ACHN (cell line): ENCODE results near the gene AGER.
"Not testable (repeated sequence)": the region's sequence is repeated elsewhere in the genome, so short reads cannot be mapped to it uniquely, and the experiment has no call there.

ENCODE experiments used
- DNase-seq: peaks from one replicate; pipeline ENCODE4 v3.0.0-alpha.2; 2015
- in situ Hi-C: cut with HindIII; loops from 2 replicates; pipeline ENCODE4 v1.10.0; 2017; ENCODE audit warnings: low sequenced_read_pairs, low pct_ligation_motif_present, low pct_unique_long_range_greater_than_20kb

The AGER gene

DNA sequence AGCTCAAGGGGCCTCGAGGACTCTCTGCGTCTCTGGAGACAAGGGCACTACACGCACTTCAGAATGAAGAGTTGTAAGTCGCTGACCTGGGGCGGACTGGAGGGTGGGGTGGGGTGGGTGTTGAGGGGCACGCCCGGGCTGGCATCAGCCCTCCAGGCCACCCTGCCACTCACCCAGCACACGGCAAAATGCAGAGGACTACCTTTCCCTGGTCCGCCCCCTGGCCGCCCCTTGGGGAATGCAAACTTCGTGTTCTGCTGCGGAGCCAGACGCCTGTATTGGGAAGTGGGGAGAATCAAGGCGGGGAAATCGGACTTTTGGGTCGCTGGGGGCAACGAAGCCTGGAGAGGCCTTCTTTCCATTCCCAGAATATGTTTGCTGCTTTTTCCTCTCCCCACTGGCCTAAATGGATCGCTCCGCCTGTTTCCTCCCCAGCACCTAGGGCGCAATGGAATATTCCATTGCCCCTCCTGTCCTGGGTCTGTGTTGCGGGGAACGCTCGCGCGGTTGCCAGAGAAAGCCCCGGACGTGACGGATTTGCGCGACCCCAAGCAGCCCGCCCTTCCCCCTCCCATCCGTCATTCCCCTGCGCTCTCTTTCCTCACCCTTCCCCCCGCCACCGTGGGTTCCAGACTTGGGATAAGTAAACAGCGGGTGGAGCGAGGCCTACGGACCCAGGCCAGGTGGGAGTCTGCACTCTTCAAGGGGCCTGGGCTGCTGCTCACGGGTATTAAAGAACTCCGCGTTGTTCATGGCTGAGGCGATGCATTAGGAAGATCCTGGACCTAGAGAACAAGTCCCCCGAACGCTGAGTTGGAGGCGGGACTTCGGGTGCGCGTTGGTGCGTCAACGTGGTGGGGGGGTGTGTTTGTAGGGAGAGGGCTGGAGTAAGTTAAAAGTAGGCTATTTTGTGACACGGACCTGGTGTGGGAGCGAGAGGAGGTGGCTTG lies 30.2 kb downstream of the AGER start, which contains the start of gene PPT2:
Gene PPT2 (plus strand): TSS at position 578 of the 950 bp plus-strand sequence. CDS start 454 bp downstream, outside the sequence.
- in situ Hi-C loops: no loop called here
- DNase-seq: peak; percentile 84

DNA sequence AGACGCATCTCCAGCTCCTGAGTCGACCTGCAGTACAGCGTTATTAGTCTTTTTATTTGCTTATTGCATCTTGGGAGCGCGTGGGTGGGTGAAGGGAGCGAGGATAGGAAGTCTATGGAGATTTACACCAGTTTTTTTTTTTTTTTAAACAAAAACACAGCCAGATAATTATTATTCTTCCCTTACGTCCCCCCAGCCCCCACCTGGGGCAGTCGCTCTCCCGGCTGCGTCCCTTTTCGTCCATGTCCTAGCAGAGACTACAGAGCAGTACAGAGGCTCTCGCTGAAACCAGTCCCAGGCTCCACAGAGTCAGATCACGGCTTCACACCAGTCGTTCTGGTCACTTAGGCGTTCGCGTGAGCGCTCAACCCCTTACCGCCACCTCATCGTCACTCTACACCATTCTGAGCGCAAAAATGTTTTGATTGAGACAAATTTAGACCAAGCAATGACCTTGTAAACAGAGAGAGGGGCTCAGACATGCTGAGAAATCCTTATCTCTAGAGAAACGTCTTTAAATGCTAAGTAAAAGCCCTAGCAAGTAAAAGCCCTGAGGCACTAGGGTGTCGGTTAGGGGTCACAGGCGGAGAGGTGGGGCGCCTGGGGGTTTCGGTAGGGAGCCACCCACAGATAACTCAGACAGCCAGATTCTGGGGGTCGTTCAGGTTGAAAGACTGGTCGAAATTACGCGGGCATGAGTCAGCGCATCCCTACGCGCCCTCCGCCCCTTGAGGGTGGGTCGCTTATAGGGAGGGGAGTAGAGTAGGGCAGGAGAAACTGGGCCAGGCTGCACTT lies 31.1 kb downstream of the AGER start:
- in situ Hi-C loops: no loop called here
- peak; percentile 49 for DNase-seq

DNA sequence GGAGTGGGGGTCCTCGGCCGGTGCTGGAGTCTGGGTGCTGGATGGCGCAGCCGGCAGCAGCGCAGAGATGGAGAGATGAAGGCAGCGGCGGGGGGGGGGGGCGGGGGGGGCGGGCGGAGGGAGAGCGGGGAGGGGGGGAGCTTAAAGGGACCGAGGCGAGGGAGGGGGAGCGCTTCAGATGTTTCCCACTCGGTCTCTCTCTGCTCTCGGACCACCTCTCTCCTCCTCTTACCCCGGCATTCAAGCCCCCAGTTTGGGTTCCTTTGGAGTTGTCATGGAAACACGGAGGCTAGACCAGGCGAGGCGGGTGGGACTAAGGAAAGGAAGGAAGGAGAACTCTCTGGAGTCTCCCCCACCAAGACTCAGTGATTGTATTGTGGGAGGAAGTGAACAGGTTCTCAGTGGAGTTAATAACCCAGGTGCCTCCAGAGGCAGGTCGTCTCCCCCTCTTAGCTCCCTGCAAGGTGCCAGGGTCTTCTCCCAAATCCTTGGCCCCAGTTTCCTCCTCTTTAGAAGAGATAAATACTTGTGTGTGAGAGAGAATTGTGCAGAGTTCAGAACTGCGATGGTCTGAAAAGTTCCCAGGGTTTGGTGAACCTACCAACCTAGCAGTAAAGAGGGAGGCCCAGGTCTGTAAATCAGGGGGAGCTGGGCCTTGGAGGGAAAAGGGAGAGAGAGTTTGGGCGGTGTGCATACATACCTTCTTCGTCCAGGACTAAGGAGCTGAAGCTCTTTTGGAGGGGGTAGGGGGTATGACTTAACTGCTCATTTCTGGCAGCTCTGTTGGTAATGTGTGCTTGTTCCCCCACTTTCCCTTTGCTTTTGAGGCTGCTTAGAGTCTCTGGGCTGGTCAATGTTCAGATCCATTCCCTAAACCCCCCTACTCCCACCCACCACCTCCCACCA lies 31.9 kb downstream of the AGER start, which contains the start of gene PRRT1:
Gene PRRT1 (minus strand): TSS at position 77 of the 906 bp plus-strand sequence. CDS start 112 bp downstream, outside the sequence.
- no peak for DNase-seq

DNA sequence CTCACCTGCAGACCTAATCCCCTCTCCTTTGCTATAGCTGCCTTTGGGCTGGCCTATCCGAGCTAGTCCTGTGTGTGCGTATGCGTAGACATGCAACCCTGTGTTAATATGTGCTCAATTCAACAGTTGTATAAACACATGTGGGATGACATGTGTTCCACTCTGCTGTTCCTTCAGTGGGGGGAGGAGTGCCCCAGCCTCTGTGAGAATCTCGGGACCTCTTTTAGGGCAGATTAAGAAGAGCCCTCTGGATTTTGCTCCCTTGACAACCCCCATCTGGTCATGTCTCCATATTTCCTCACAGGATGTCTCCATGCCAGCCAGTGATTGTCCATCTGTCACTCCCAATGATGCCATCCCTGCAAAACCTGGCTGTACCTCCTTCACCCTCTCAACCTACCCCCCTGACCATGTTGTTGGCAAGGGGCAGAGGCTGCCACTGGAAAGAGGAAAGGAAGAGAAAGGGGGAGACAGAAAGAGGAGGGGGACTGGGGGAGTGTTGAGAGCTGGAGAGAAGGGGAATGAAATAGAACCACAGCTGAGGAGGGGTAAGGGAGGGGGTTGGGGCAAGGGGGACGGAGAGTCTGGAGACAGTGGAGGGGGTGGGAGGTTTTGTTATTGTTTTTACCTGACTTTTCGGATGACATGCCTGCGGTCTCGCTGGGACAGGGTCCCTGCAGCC lies 32.7 kb downstream of the AGER start:
- in situ Hi-C loops: no loop called here
- no peak for DNase-seq

More for the DNA sequence above, 31.9 kb downstream of the AGER start, which contains the start of gene PRRT1:
- in situ Hi-C loops: no loop called here

DNA sequence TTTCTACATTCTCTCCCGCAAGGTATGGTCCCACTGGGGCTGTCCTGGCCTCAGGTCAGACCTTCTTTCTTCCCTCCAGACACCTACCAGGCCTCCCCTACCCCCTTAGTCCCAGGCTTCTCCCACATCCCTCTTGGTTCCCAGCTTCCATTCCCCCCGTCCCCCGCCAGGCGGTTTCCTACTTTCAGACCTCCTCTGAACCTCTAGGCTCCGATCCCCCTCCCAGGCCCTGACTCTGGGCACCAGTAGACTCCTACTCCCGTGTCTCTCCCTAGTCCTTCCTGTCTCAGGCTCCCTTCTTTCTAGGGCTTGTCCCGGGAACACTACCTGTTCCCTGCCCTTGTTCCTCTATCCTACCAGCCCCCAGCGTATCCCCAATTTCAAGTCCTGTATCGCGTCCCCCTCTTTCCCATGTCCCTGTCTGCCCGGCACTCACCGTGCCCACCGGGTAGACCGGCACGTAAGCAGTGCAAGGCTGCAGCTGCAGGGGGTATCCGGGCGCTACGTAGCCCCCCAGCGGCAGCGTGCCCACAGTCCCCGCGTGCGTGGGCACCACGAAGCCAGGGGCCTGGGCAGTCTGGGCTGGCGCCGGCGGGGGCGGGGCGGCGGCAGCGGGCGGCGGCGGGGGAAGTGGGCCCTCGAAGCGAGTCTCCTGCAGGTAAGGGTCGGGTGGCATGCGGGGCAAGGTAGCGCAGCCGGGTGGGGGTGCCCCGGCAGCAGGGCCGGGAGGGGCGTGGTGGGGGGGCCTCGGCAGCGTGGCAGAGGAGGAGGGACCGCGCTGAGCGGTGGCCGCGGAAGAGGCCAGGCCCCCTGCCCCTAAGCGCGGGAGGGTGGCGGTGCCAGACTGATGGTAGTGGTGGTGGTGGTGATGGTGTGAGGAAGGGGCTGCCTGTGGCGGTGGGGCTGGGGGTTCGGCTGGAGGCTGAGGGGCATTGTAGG lies 33.9 kb downstream of the AGER start:
- DNase-seq: no peak
- in situ Hi-C loops: no loop called here

DNA sequence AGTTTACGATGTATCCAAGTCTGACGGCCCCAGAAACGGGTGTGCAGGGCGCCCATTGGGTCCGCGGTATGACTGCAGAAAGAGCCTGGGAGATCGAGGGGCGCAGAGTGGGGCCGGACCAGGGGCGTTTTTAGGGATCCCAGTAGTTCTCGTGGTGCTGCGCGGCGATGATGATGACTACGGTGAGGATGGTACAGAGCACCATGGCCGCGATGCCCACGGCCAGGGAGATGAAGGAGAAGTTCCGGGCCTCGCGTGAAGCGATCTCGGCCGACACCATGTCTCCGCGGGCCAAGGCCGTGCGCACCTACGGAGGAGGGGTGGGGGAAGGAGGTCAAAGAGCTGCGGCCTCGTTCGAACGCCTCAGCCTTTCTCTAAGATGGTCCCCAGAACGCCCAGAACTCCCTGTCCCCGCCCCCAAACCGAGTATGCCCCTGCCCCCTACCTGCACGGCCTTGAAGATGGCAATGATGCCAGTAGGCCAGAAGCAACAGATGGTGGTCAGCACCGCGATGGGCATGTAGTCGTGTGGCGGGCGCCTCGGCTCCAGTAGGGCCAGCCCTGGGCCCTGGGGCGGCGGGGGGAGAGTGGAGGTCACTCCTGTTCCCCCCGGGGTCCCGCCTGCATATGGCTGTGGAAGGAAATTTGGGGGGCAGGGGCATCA lies 34.8 kb downstream of the AGER start:
- no peak for DNase-seq
- in situ Hi-C loops: no loop called here

DNA sequence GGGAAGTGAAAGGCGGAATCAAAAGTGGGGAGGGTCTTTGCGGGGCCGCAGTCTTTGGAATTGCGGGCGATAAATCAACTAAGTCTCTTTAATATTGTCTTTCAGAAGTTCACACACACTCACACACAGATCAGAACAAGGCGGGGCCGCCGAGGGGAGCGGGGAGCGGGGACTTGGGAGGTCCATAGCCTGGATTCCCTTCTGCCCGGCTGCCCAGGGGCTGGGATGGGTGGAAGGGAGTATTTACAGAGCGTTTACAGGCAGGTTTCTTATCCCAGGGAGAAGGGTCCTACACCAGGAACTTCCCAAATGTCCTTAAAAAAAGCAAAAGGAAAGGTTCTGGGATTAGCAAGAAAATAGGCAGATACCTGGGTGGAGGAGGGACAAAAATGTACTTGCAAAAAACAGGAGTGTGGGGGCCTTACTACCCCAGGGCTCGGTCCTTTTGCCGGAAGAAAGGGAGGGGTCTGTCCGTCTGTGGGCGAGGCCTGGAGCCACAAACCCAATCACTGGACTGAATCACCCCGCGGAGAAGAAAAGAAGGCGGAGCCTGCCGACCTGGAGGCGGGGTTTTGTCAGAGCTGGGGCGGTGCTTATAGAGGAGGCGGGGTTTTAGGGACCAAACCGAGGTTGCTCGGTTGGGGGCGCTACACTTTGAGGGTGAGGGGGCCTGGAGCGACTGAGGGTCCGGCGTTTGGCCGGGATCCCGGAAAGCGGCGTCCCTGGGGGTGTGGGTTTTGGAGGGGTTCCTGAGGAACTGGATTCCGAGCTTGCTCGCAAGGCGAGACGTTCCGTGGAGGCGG lies 35.6 kb downstream of the AGER start:
- DNase-seq: no peak

DNA sequence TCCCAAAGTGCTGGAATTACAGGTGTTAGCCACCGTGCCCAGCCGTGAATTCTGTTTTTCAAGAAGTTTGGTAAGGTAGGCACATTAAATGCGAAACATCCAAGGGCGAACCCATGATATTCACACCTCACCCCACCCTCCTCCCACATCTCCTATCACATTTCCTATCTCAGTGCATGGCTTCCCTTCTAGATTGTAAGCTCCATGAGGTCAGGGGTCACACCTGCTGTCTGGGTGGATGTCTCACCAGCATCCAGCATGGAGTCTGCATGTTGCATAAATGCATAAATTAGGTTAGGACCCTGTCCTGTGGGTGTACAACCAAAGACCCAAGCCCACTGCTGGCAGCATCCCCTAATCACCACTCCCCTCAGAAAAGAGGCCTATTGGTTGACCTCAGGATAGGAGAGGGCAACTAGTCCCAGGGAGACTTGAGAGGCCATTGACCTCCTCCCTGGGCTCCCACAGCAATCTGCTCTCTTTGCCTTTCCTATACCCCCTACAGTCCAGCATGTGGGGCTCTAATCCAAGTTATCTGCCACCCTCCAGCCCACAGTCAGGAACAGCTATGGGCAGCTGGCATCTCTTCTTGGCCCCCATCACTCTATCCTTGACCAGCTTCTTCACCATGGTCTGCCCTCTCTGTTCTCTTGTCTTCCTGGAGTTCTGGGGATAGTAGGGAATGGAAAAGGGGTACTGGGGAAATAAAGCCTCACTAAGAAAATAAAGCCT lies 36.5 kb downstream of the AGER start:
- no peak for DNase-seq
- in situ Hi-C loops: no loop called here

More for the DNA sequence above, 35.6 kb downstream of the AGER start:
- in situ Hi-C loops: no loop called here

DNA sequence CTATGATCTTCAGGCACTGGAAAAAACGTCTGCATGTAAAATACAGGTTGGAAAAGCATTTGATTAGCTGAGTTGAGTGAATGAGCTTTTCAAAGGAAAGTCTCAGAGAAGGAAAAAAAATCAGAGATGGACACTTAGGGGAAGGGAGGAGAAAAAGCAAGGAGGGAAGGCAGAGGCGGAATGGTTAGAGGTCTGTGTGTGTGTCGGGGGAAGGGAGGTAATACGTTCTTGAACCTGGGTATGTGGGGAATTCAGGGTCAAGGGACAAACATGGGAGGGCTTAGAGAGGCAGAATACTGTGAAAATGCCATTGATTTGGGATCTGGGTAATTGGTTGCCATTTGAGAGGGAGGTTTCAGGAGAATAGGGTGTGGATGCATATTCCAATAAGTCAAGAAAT lies 37.4 kb downstream of the AGER start:
- in situ Hi-C loops: no loop called here
- DNase-seq: no peak

DNA sequence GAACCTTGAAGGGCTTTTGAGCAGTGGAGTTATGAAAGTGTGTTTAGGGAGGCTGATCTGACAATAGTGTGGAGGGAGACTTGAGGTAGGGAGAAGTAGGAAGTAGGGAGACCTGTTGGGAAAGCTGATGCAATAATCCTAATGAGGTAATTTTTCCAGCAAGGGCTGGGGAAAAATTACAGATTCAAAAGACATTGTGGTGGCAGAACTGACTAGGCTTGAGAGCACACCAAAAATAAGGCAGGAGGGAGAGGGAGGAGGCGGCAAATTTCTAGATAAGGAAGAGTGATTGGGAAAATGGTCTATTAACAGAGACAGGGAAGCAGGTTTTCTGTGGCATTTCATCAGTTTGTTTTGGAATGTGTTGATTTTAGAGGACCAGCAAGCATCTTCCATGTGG lies 37.8 kb downstream of the AGER start:
- in situ Hi-C loops: no loop called here
- no peak for DNase-seq

DNA sequence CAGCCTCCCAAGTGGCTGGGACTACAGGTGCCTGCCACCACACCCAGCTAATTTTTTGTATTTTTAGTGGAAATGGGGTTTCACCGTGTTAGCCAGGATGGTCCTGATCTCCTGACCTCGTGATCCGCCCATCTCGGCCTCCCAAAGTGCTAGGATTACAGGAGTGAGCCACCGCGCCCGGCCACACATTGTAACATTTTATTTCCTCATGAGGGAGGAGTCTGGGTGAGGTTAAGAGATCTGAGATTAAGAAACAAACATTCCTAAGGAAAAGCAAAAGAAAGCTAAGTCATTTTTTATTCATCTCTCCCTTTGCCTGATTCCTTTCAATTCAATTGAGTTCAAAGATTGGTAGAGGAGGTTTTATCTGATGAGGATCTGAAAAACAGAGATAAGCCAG lies 39.8 kb downstream of the AGER start:
- in situ Hi-C loops, DNase-seq: not testable (repeated sequence)

DNA sequence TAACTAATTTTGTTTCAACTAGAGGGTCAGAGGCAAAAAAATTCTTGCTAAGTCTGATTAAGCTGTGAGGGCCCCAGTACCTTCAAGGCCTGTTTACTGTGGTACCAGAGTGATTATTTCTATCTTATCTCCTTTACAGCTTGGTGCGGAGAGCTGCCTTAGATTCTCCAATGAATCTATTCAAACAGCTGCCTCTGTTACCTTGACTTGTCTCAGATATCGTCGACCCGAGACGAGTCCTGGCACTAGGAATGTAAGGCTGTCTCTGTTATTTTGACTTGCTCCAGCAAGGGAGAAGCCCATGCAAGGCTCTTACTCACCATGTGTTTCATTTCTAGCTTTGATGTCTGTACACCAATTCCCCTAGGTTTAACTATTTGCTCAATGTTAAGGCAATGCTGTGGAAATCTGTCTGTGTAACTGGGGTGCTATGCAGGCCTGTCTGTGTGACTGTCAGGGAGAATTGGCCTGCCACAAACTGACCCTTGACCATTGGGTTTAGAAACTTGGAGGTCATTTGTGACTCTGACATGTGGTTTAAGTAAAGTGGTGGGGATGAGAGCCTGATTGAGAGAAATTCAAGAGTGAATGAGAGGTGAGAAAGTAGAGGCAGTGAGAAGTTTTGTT lies 43.5 kb downstream of the AGER start:
- in situ Hi-C loops: no loop called here
- no peak for DNase-seq

DNA sequence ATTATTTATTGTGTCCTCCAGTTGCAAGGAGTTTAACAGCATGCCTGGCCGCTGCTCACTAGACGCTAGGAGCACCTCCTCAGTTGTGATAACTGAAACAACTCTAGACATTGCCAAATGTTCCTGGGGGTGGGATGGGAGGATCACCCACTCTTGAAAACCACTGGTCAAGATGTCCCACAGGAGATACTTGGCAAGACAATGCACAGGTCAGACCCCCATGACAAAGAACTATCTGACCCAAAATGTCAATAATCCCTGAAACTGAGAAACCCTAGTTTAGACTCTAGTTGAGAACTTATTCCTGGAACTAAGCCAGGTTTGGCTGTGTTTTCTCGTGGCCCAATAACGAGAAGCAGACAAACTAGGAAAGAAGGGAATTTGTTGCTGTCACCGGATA lies 44.5 kb downstream of the AGER start:
- DNase-seq: no peak
- in situ Hi-C loops: no loop called here

DNA sequence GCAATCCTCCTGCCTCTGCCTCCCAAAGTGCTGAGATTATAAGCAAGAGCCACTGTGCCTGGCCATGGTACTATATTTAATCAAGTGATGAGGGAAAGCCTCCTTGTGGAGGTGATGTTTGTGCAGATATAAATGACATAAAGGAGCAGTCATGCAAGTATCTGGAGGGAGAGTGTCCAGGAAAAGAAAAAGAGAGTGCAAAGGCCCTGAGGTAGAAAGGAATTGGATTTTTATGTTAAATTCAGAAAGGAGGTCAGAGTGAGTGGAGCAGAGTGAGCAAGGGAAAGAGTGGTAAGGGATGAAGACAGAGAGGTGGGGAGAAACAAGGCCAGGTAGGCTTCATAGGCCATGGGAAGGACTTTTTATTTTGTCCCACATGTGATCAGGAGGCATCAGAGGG lies 46.6 kb downstream of the AGER start:
- DNase-seq: no peak
- in situ Hi-C loops: no loop called here

DNA sequence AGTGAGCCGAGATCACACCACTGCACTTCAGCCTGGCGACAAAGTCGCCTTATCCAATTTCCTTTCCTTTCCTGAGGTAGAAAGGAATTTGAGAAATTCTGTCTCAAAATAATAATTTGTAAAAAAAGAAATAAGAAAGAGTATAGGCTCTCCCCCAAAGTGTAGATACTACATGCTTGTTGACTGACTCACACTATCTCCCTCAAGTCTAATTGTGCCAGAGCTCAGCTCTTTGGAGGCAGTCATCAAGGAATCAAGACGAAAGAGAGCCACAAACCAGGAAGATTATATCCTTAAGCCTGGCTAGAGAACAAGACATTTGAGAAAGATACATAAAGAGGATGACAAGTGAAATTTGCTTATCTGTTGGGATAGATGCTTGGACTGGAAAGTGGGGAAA lies 50.3 kb downstream of the AGER start:
- in situ Hi-C loops: no loop called here
- DNase-seq: no peak
